Erythroblast (primary cell): ENCODE results near the gene XRCC1.

Experiments used
- GATA1 ChIP-seq: IDR thresholded peaks from 2 replicates; pipeline ENCODE4 v1.6.1; 2011; ENCODE audit warnings: low read depth, mild to moderate bottlenecking, control low read depth, low read length, moderate library complexity
- POLR2A ChIP-seq: IDR thresholded peaks from 2 replicates; pipeline ENCODE4 v1.6.1; 2011; ENCODE audit warnings: mild to moderate bottlenecking, low read length

DNA sequence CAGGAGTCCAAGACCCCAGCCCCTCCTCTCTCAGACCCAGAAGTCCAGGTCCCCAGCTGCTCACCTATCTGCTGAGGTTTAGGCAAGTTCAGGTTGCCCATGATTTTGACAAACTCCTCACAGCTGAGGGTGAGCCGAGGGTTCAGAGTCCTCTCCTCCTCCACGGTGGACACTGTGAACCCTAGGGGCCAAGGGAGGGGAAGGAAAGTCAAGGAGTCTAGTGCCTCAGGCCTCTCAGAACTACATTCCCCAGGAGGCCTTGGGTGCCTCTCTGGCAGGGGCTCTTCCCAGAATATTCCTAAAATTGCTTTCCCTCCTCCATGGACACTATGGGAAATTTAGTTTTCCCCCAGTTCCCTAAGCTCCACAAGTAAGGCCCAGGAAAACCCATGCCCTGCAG, 67.4 kb downstream of the XRCC1 start:
- no peak for TF ChIP-seq POLR2A
- no peak for TF ChIP-seq GATA1
